ENCODE data around the gene CD8B2. TPM values are rescaled to one million over a fixed set of nuclear protein-coding genes. Genes with fewer than 3 reads are reported as not detected.

CD8B2 gene
- polyA plus RNA-seq, 1 of the 3 experiments (the other 2 are of a cell fraction): not detected

DNA sequence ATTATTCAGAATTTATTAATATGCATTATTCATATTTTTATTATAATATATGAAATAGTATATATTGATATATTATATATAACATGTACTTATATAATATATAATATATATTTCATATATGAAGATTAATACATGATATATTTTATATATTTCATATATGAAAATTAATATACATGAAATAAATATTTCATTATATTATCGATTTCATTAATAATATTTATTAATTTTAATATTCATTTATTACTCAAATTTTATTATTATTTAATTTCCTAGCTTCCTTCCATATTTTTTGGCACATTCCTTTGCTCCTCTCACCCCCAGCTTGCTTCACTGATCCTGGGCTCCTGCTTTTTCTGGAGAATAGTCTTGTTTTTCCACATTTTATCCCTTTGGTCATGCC, 29.7 kb downstream of the CD8B2 start:
- Histone ChIP-seq H3K36me3 (replicated peaks in 1 of 2; ENCODE audit: control insufficient read depth in 1 of 2, insufficient read depth in 2 of 2, low read length in 1 of 2) (no peaks in the 10 kb centered on the region), H3K9me3 (no peaks in the 10 kb centered on the region), H3F3A (replicated peaks; ENCODE audit: insufficient read depth) (no peaks in the 10 kb centered on the region), H3K4me3 (ENCODE audit: low read depth in 2 of 2, low read length in 1 of 2) (no peak overlapping the region), H2AFZ (ENCODE audit: low read depth) (no peak overlapping the region), H3K27me3 (ENCODE audit: insufficient read depth) (no peaks in the 10 kb centered on the region), H4K20me1 (ENCODE audit: insufficient read depth) (no peaks in the 10 kb centered on the region), H3K9me2 (no peaks in the 10 kb centered on the region), H3K9ac (no peak overlapping the region), H3K27ac (ENCODE audit: low read depth in 2 of 2, low read length in 1 of 2) (no peak overlapping the region), H3K4me1 (ENCODE audit: control insufficient read depth in 1 of 2, insufficient read depth in 2 of 2, low read depth in 1 of 2, low read length in 1 of 2) (no peaks in the 10 kb centered on the region), H3K4me2 (no peak overlapping the region), H3K79me2 (ENCODE audit: insufficient read depth) (no peaks in the 10 kb centered on the region)
- WGBS (ENCODE audit: low lambda C conversion rate): 15% methylated on average over 1 of the region's 1 CpG
- POLR2A ChIA-PET: no interaction called here
- TF ChIP-seq RXRA (IDR thresholded peaks at IDR 0.05; ENCODE audit: borderline replicate concordance, low read depth): no peak
- TF ChIP-seq, protein P1, sequence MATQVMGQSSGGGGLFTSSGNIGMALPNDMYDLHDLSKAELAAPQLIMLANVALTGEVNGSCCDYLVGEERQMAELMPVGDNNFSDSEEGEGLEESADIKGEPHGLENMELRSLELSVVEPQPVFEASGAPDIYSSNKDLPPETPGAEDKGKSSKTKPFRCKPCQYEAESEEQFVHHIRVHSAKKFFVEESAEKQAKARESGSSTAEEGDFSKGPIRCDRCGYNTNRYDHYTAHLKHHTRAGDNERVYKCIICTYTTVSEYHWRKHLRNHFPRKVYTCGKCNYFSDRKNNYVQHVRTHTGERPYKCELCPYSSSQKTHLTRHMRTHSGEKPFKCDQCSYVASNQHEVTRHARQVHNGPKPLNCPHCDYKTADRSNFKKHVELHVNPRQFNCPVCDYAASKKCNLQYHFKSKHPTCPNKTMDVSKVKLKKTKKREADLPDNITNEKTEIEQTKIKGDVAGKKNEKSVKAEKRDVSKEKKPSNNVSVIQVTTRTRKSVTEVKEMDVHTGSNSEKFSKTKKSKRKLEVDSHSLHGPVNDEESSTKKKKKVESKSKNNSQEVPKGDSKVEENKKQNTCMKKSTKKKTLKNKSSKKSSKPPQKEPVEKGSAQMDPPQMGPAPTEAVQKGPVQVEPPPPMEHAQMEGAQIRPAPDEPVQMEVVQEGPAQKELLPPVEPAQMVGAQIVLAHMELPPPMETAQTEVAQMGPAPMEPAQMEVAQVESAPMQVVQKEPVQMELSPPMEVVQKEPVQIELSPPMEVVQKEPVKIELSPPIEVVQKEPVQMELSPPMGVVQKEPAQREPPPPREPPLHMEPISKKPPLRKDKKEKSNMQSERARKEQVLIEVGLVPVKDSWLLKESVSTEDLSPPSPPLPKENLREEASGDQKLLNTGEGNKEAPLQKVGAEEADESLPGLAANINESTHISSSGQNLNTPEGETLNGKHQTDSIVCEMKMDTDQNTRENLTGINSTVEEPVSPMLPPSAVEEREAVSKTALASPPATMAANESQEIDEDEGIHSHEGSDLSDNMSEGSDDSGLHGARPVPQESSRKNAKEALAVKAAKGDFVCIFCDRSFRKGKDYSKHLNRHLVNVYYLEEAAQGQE (IDR thresholded peaks at IDR 0.05; ENCODE audit: low read depth, low read length): no peak
- no peak for TF ChIP-seq NFIC (IDR thresholded peaks at IDR 0.05; ENCODE audit: borderline replicate concordance)
- TF ChIP-seq, protein P2, sequence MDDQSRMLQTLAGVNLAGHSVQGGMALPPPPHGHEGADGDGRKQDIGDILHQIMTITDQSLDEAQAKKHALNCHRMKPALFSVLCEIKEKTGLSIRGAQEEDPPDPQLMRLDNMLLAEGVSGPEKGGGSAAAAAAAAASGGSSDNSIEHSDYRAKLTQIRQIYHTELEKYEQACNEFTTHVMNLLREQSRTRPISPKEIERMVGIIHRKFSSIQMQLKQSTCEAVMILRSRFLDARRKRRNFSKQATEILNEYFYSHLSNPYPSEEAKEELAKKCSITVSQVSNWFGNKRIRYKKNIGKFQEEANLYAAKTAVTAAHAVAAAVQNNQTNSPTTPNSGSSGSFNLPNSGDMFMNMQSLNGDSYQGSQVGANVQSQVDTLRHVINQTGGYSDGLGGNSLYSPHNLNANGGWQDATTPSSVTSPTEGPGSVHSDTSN (IDR thresholded peaks at IDR 0.05): no peak
- TF ChIP-seq, protein P3, sequence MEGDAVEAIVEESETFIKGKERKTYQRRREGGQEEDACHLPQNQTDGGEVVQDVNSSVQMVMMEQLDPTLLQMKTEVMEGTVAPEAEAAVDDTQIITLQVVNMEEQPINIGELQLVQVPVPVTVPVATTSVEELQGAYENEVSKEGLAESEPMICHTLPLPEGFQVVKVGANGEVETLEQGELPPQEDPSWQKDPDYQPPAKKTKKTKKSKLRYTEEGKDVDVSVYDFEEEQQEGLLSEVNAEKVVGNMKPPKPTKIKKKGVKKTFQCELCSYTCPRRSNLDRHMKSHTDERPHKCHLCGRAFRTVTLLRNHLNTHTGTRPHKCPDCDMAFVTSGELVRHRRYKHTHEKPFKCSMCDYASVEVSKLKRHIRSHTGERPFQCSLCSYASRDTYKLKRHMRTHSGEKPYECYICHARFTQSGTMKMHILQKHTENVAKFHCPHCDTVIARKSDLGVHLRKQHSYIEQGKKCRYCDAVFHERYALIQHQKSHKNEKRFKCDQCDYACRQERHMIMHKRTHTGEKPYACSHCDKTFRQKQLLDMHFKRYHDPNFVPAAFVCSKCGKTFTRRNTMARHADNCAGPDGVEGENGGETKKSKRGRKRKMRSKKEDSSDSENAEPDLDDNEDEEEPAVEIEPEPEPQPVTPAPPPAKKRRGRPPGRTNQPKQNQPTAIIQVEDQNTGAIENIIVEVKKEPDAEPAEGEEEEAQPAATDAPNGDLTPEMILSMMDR (IDR thresholded peaks at IDR 0.05): no peak
- TF ChIP-seq RCOR1 (IDR thresholded peaks at IDR 0.05; ENCODE audit: low read length): no peak
- no peak for TF ChIP-seq SMC3 (IDR thresholded peaks at IDR 0.05; ENCODE audit: low read depth, low read length)
- TF ChIP-seq TAF1 (IDR thresholded peaks at IDR 0.05; ENCODE audit: borderline replicate concordance, low read depth, low read length): no peak
- no peak for TF ChIP-seq FOXM1 (IDR thresholded peaks at IDR 0.05; ENCODE audit: low read depth)
- TF ChIP-seq TEAD4 (IDR thresholded peaks at IDR 0.05; ENCODE audit: borderline replicate concordance, insufficient read depth): no peak
- TF ChIP-seq, protein P4, sequence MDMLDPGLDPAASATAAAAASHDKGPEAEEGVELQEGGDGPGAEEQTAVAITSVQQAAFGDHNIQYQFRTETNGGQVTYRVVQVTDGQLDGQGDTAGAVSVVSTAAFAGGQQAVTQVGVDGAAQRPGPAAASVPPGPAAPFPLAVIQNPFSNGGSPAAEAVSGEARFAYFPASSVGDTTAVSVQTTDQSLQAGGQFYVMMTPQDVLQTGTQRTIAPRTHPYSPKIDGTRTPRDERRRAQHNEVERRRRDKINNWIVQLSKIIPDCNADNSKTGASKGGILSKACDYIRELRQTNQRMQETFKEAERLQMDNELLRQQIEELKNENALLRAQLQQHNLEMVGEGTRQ (IDR thresholded peaks at IDR 0.05; ENCODE audit: borderline replicate concordance, low read depth, low read length): no peak
- TF ChIP-seq YY1 (IDR thresholded peaks at IDR 0.05; ENCODE audit: low read depth): no peak
- TF ChIP-seq MXI1 (IDR thresholded peaks at IDR 0.05; ENCODE audit: low read depth, low read length): no peak
- no peak for TF ChIP-seq GABPA (IDR thresholded peaks at IDR 0.05; ENCODE audit: low read depth)
- TF ChIP-seq GATA2 (CRISPR knock-in tag; IDR thresholded peaks at IDR 0.05): no peak
- TF ChIP-seq, protein P5, sequence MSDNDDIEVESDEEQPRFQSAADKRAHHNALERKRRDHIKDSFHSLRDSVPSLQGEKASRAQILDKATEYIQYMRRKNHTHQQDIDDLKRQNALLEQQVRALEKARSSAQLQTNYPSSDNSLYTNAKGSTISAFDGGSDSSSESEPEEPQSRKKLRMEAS (IDR thresholded peaks at IDR 0.05; ENCODE audit: low read depth): no peak
- no peak for TF ChIP-seq TCF12 (IDR thresholded peaks at IDR 0.05)
- CTCF ChIA-PET: no interaction called here
- no peak for DNase-seq

Data from SK-N-SH (cell line).